GM03348 (cell line): Measurements from ENCODE around the gene SOAT2.
A peak's percentile ranks its signal among the peaks of the same experiment; 100 is the strongest.

ENCODE experiments used
- DNase-seq: peaks from one replicate; pipeline ENCODE4 v3.0.0; 2012; ENCODE audit warnings: low spot score

SOAT2 gene

GRCh38 chr12:53102883-53103807 lies at the start of gene SOAT2:
Gene SOAT2 (plus strand): TSS chr12:53103486. CDS start chr12:53103578, 92 bp downstream.
- no peak for DNase-seq

GRCh38 chr12:53054112-53054878 lies 49.0 kb upstream of the SOAT2 start:
- DNase-seq: peak; percentile 88

- DNase-seq: no peak
Observed at GRCh38 chr12:53055471-53056266, 47.6 kb upstream of the SOAT2 start.

GRCh38 chr12:53056296-53056695 lies 47.0 kb upstream of the SOAT2 start:
- no peak for DNase-seq

- DNase-seq: no peak
Observed at GRCh38 chr12:53056901-53057300, 46.4 kb upstream of the SOAT2 start.

GRCh38 chr12:53057816-53058500 lies 45.3 kb upstream of the SOAT2 start:
- no peak for DNase-seq

GRCh38 chr12:53058674-53059433 lies 44.4 kb upstream of the SOAT2 start:
- DNase-seq: no peak

GRCh38 chr12:53059434-53060063 lies 43.7 kb upstream of the SOAT2 start:
- DNase-seq: no peak

GRCh38 chr12:53060064-53060720 lies 43.1 kb upstream of the SOAT2 start:
- no peak for DNase-seq

- DNase-seq: no peak
Observed at GRCh38 chr12:53060721-53061276, 42.5 kb upstream of the SOAT2 start.

GRCh38 chr12:53061404-53062010 lies 41.8 kb upstream of the SOAT2 start:
- no peak for DNase-seq

GRCh38 chr12:53062011-53062961 lies 41.0 kb upstream of the SOAT2 start:
- no peak for DNase-seq

GRCh38 chr12:53062977-53063707 lies 40.1 kb upstream of the SOAT2 start:
- no peak for DNase-seq

- DNase-seq: peak; percentile 67
Observed at GRCh38 chr12:53063708-53064612, 39.3 kb upstream of the SOAT2 start.

- no peak for DNase-seq
Observed at GRCh38 chr12:53064613-53065436, 38.5 kb upstream of the SOAT2 start.
